Upper lobe of left lung (tissue), 6 donors: ENCODE data around the gene SPTBN5. TPM values are rescaled to one million over a fixed set of nuclear protein-coding genes. Genes with fewer than 3 reads are reported as not detected.

Source experiments
- ATAC-seq, 2 donors: fragments of 200-7000 bp; cut with Tn5 transposase; one replicate each; pipeline ENCODE4 v1.9.1; 2022; ENCODE audit warnings: mild to moderate bottlenecking in 2 of 2, moderate library complexity in 2 of 2; ENCODE audit not compliant: low FRiP score in 2 of 2
- DNase-seq, 2 donors: peaks; one replicate each; pipeline ENCODE4 v3.0.0-alpha.2; 2019 to 2020
- H3K27ac ChIP-seq, 4 donors: fragments of 200-600 bp; sonication (generic); one replicate each; pipeline ENCODE4 v1.5.1; 2016 to 2019
- H3K27me3 ChIP-seq, 4 donors: fragments of 200-600 bp; sonication (generic); one replicate each; pipeline ENCODE4 v1.5.1; 2017 to 2019
- H3K36me3 ChIP-seq, 4 donors: fragments of 200-600 bp; sonication (generic); one replicate each; pipeline ENCODE4 v1.5.1; 2016 to 2019
- H3K4me1 ChIP-seq, 4 donors: fragments of 200-600 bp; sonication (generic); one replicate each; pipeline ENCODE4 v1.5.1; 2018 to 2019
- H3K4me3 ChIP-seq, 4 donors: fragments of 200-600 bp; sonication (generic); one replicate each; pipeline ENCODE4 v1.5.1; 2017 to 2019; ENCODE audit warnings: mild to moderate bottlenecking in 2 of 4, moderate library complexity in 1 of 4
- H3K9me3 ChIP-seq, 4 donors: fragments of 200-600 bp; sonication (generic); one replicate each; pipeline ENCODE4 v1.5.1; 2018 to 2019
- CTCF ChIP-seq, 6 experiments: fragments of 450-650 bp in 4 of 6; fragments of 200-600 bp in 2 of 6; sonication (generic) in 2 of 6; IDR thresholded peaks; one replicate each; pipeline ENCODE4 v1.5.1; 2016 to 2019; ENCODE audit warnings: antibody characterized with exemption in 6 of 6
- EP300 ChIP-seq, 4 donors: sonication (generic); formaldehyde crosslinking; IDR thresholded peaks; one replicate each; pipeline ENCODE4 v1.5.1; 2017; ENCODE audit warnings: antibody characterized with exemption in 4 of 4, control low read depth in 2 of 4
- POLR2A ChIP-seq, 4 donors: fragments of 450-650 bp; IDR thresholded peaks; one replicate each; pipeline ENCODE4 v1.5.1; 2016 to 2017; ENCODE audit warnings: antibody characterized with exemption in 4 of 4, mild to moderate bottlenecking in 2 of 4
- POLR2AphosphoS5 ChIP-seq, 2 donors: sonication (generic); formaldehyde crosslinking; IDR thresholded peaks; one replicate each; pipeline ENCODE4 v1.5.1; 2017; ENCODE audit warnings: antibody characterized with exemption in 2 of 2
- WGBS, 2 donors: methylation state at CpG; one replicate each; pipeline ENCODE4 v1.1.5; 2017 to 2018; 5-methylcytosine and 5-hydroxymethylcytosine counted together
- total RNA-seq, 6 donors: library from RNA; depleted of rRNA in 4 of 6; stranded (reverse); fragments of >200 nt in 4 of 6; gene quantifications; one replicate each; pipeline versions ENCODE4 v1.1.0 to v1.2.1, GENCODE V29; 2016 to 2021
- donor health status: DM: no; HTN: no; CAD: no; lungs with moderate emphysema.
- donor health status: DM: no; HTN: yes; CAD: no; lungs with severe emphysema.

SPTBN5 gene
- total RNA-seq, 6 donors from 2014 or later: 0.20 to 9.4 (median 2.0) TPM

- Histone ChIP-seq H3K9me3 (no peaks in the 10 kb centered on the region), H3K4me1 (peaks cover 5 to 34% (median 18%) of the 10 kb centered on the region in 4 donors), H3K36me3 (peaks cover 4 to 60% (median 47%) of the 10 kb centered on the region in 4 donors), H3K27me3 (no peaks in the 10 kb centered on the region), H3K4me3 (no peak overlapping the region), H3K27ac (no peak overlapping the region)
- DNase-seq (no peak), ATAC-seq (no peak)
- 97 to 98% methylated on average over 7 to 9 of the region's 9 CpGs for WGBS, 2 donors
- TF ChIP-seq CTCF (IDR thresholded peaks at IDR 0.05): no peak
- TF ChIP-seq POLR2A (IDR thresholded peaks at IDR 0.05): no peak
- no peak for TF ChIP-seq EP300 (IDR thresholded peaks at IDR 0.05)
- no peak for TF ChIP-seq POLR2AphosphoS5 (IDR thresholded peaks at IDR 0.05)
These were observed 45.9 kb downstream of the SPTBN5 start for GRCh38 chr15:41847981-41848380.

- Histone ChIP-seq H3K27me3 (no peaks in the 10 kb centered on the region), H3K4me3 (no peak overlapping the region), H3K9me3 (no peaks in the 10 kb centered on the region), H3K4me1 (peaks cover 5 to 27% (median 15%) of the 10 kb centered on the region in 4 donors), H3K27ac (no peak overlapping the region), H3K36me3 (peaks cover 4 to 65% (median 47%) of the 10 kb centered on the region in 4 donors)
- TF ChIP-seq POLR2AphosphoS5 (IDR thresholded peaks at IDR 0.05) (no peak), POLR2A (IDR thresholded peaks at IDR 0.05) (no peak), EP300 (IDR thresholded peaks at IDR 0.05) (no peak), CTCF (IDR thresholded peaks at IDR 0.05) (no peak)
- DNase-seq (peak in 1 of 2 donors; percentile 61), ATAC-seq (no peak)
- 89 to 92% methylated on average over 13 to 14 of the region's 14 CpGs for WGBS, 2 donors
These were observed 46.6 kb downstream of the SPTBN5 start for GRCh38 chr15:41847206-41847605.

GRCh38 chr15:41844814-41845213 is 49.0 kb downstream of the SPTBN5 start:
- DNase-seq: peak in 1 of 2 donors; percentile 77
- no peak overlapping the region for H3K27ac ChIP-seq
- 76 to 87% methylated on average over 5 to 12 of the region's 12 CpGs for WGBS, 2 donors
- peaks cover 0 to 5% (median 2%) of the 10 kb centered on the region in 4 donors for H3K4me1 ChIP-seq
- H3K36me3 ChIP-seq: peaks cover 4 to 83% (median 59%) of the 10 kb centered on the region in 4 donors
- TF ChIP-seq POLR2AphosphoS5 (IDR thresholded peaks at IDR 0.05) (no peak), POLR2A (IDR thresholded peaks at IDR 0.05) (no peak), CTCF (IDR thresholded peaks at IDR 0.05) (no peak), EP300 (IDR thresholded peaks at IDR 0.05) (no peak)
- H3K27me3 ChIP-seq: no peaks in the 10 kb centered on the region
- no peaks in the 10 kb centered on the region for H3K9me3 ChIP-seq
- no peak for ATAC-seq
- no peak overlapping the region for H3K4me3 ChIP-seq

GRCh38 chr15:41843571-41843970 is 50.3 kb downstream of the SPTBN5 start:
- Histone ChIP-seq H3K9me3 (no peaks in the 10 kb centered on the region), H3K4me1 (peaks cover 0 to 13% (median 6%) of the 10 kb centered on the region in 4 donors), H3K36me3 (peaks cover 4 to 78% (median 57%) of the 10 kb centered on the region in 4 donors), H3K27ac (no peak overlapping the region), H3K27me3 (no peaks in the 10 kb centered on the region), H3K4me3 (no peak overlapping the region)
- ATAC-seq (no peak), DNase-seq (peak in 1 of 2 donors; percentile 64)
- TF ChIP-seq EP300 (IDR thresholded peaks at IDR 0.05) (no peak), POLR2A (IDR thresholded peaks at IDR 0.05) (no peak), CTCF (IDR thresholded peaks at IDR 0.05) (no peak), POLR2AphosphoS5 (IDR thresholded peaks at IDR 0.05) (no peak)
- WGBS, 2 donors: 94 to 100% methylated on average over 2 to 8 of the region's 10 CpGs

GRCh38 chr15:41842229-41842628 is 51.6 kb downstream of the SPTBN5 start:
- Histone ChIP-seq H3K36me3 (peaks cover 4 to 71% (median 47%) of the 10 kb centered on the region in 4 donors), H3K9me3 (no peaks in the 10 kb centered on the region), H3K27me3 (no peaks in the 10 kb centered on the region), H3K4me1 (peaks cover 0 to 23% (median 14%) of the 10 kb centered on the region in 4 donors), H3K4me3 (no peak overlapping the region), H3K27ac (no peak overlapping the region)
- no peak for TF ChIP-seq POLR2A (IDR thresholded peaks at IDR 0.05)
- TF ChIP-seq POLR2AphosphoS5 (IDR thresholded peaks at IDR 0.05): no peak
- no peak for TF ChIP-seq CTCF (IDR thresholded peaks at IDR 0.05)
- no peak for TF ChIP-seq EP300 (IDR thresholded peaks at IDR 0.05)
- WGBS, 2 donors: 72 to 73% methylated on average over 12 of the region's 12 CpGs
- no peak for ATAC-seq
- peak in 1 of 2 donors; percentile 77 for DNase-seq
